ENCODE measurements around the gene LAMA1. TPM values are rescaled to one million over a fixed set of nuclear protein-coding genes. Genes with fewer than 3 reads are reported as not detected.

LAMA1 gene
- total RNA-seq, 1 experiment from 2014 or later: 129 TPM

- Histone ChIP-seq H3K36me3 (ENCODE audit: control insufficient read depth, insufficient read depth, low read length) (no peaks in the 10 kb centered on the region), H3K4me3 (ENCODE audit: low read depth, low read length) (no peak overlapping the region), H3K4me1 (no peaks in the 10 kb centered on the region), H3K27me3 (replicated peaks; ENCODE audit: control insufficient read depth, insufficient read depth, low read length) (no peaks in the 10 kb centered on the region), H3K9me3 (no peaks in the 10 kb centered on the region)
- Mint-ChIP-seq H3K27ac (ENCODE audit: unreplicated experiment) (no peak overlapping the region), H3K4me3 (ENCODE audit: unreplicated experiment) (no peak overlapping the region), H3K9me3 (ENCODE audit: unreplicated experiment) (no peaks in the 10 kb centered on the region), H3K27me3 (ENCODE audit: insufficient read depth, unreplicated experiment) (no peaks in the 10 kb centered on the region), H3K4me1 (ENCODE audit: low read depth, unreplicated experiment) (peaks cover 5% of the 10 kb centered on the region), H3K36me3 (ENCODE audit: insufficient read depth, unreplicated experiment) (no peaks in the 10 kb centered on the region)
- intact Hi-C loops (cut with micrococcal nuclease; ENCODE audit: unreplicated experiment): no loop called here
- CTCF ChIA-PET: no interaction called here
- no peak for TF ChIP-seq CTCF (IDR thresholded peaks at IDR 0.05; ENCODE audit: insufficient read depth in 1 of 2, low read depth in 1 of 2, low read length in 1 of 2, severe bottlenecking in 1 of 2, unreplicated experiment in 1 of 2)
- no TSS peak for BruUV-seq (replicated peaks)
- no peak for DNase-seq
- POLR2A ChIA-PET: no interaction called here
Observed at GRCh38 chr18:7047336-7047735, 70.3 kb downstream of the LAMA1 start.

GRCh38 chr18:7038330-7038851 is 79.2 kb downstream of the LAMA1 start:
- peak overlapping the region; percentile 31 for H3K4me3 ChIP-seq (ENCODE audit: low read depth, low read length)
- H3K36me3 Mint-ChIP-seq (ENCODE audit: insufficient read depth, unreplicated experiment): peaks cover 28% of the 10 kb centered on the region

GRCh38 chr18:7037470-7037869 is 80.1 kb downstream of the LAMA1 start:
- H3K36me3 ChIP-seq (ENCODE audit: control insufficient read depth, insufficient read depth, low read length): no peaks in the 10 kb centered on the region
- ChIA-PET POLR2A (no interaction called here), CTCF (interaction anchor here (1.0 kb wide), 1 partner anchor 139 kb away, joined by 3 read pairs; no protein-coding TSS in a partner anchor)
- BruUV-seq (replicated peaks): no TSS peak
- TF ChIP-seq CTCF (IDR thresholded peaks at IDR 0.05; ENCODE audit: insufficient read depth in 1 of 2, low read depth in 1 of 2, low read length in 1 of 2, severe bottlenecking in 1 of 2, unreplicated experiment in 1 of 2): no peak
- Mint-ChIP-seq H3K27me3 (ENCODE audit: insufficient read depth, unreplicated experiment) (no peaks in the 10 kb centered on the region), H3K9me3 (ENCODE audit: unreplicated experiment) (no peaks in the 10 kb centered on the region), H3K4me1 (ENCODE audit: low read depth, unreplicated experiment) (peaks cover 35% of the 10 kb centered on the region), H3K27ac (ENCODE audit: unreplicated experiment) (no peak overlapping the region), H3K4me3 (ENCODE audit: unreplicated experiment) (no peak overlapping the region), H3K36me3 (ENCODE audit: insufficient read depth, unreplicated experiment) (peaks cover 37% of the 10 kb centered on the region)
- H3K27me3 ChIP-seq (replicated peaks; ENCODE audit: control insufficient read depth, insufficient read depth, low read length): no peaks in the 10 kb centered on the region
- no peak overlapping the region for H3K4me3 ChIP-seq (ENCODE audit: low read depth, low read length)
- H3K4me1 ChIP-seq: peaks cover 53% of the 10 kb centered on the region
- DNase-seq: no peak
- no peaks in the 10 kb centered on the region for H3K9me3 ChIP-seq
- intact Hi-C loops (cut with micrococcal nuclease; ENCODE audit: unreplicated experiment): no loop called here

More at GRCh38 chr18:7038330-7038851, 79.2 kb downstream of the LAMA1 start:
- Mint-ChIP-seq H3K27ac (ENCODE audit: unreplicated experiment) (peak overlapping the region; percentile 85), H3K27me3 (ENCODE audit: insufficient read depth, unreplicated experiment) (no peaks in the 10 kb centered on the region), H3K4me1 (ENCODE audit: low read depth, unreplicated experiment) (peaks cover 35% of the 10 kb centered on the region), H3K9me3 (ENCODE audit: unreplicated experiment) (no peaks in the 10 kb centered on the region), H3K4me3 (ENCODE audit: unreplicated experiment) (peak overlapping the region; percentile 55)
- intact Hi-C loops (cut with micrococcal nuclease; ENCODE audit: unreplicated experiment): loop anchor here (1.0 kb wide), 5 partner anchors 21 to 136 kb away; no protein-coding TSS in a partner anchor
- Histone ChIP-seq H3K9me3 (no peaks in the 10 kb centered on the region), H3K27me3 (replicated peaks; ENCODE audit: control insufficient read depth, insufficient read depth, low read length) (no peaks in the 10 kb centered on the region), H3K36me3 (ENCODE audit: control insufficient read depth, insufficient read depth, low read length) (no peaks in the 10 kb centered on the region), H3K4me1 (peaks cover 53% of the 10 kb centered on the region)
- BruUV-seq (replicated peaks): no TSS peak
- DNase-seq: peak; percentile 93 to 94
- peak; percentile 82 to 89 for TF ChIP-seq CTCF (IDR thresholded peaks at IDR 0.05; ENCODE audit: insufficient read depth in 1 of 2, low read depth in 1 of 2, low read length in 1 of 2, severe bottlenecking in 1 of 2, unreplicated experiment in 1 of 2)
- POLR2A ChIA-PET: interaction anchor here (1.0 to 1.3 kb wide), 3 partner anchors 26 to 95 kb away, joined by 3 to 8 read pairs (median 7); no protein-coding TSS in a partner anchor
- CTCF ChIA-PET: interaction anchor here (0.6 to 2.1 kb wide), 8 partner anchors 20 to 139 kb away, joined by 4 to 31 read pairs (median 7); no protein-coding TSS in a partner anchor

Data from Caco-2 (cell line).